ENCODE data around the gene LIFR. TPM values are rescaled to one million over a fixed set of nuclear protein-coding genes. Genes with fewer than 3 reads are reported as not detected.

The LIFR gene
- total RNA-seq, 1 donor from 2014 or later, result 7.5 TPM

DNA sequence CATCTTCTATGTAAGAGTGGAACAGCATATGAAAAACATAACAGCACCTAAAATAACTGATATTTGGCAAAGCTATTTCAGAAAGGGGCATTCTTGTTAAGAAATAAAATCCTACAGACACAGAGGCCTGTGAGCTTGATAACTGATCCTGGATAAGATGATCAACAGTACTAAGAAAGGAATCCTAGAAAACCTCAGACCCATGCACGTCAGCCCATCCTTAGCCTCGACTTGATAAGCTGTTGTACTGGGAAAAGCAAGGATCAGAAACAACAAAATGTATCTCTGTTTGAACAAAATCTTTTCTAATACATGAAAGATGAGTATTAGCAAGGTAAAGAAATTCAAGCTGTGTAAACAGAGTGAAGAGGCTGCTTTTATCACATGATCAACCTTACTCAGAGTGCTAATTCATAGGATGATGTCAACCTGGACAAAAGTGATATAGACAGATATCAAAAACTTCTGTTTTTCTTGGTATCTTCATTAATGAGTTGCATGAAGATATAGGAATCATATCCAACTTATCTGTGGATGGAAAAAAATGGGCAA, 15.2 kb downstream of the LIFR start:
- H3K4me1 Mint-ChIP-seq (ENCODE audit: low read depth), result no peaks in the 10 kb centered on the region
- no peaks in the 10 kb centered on the region for H3K36me3 Mint-ChIP-seq (ENCODE audit: low read depth)
- H3K27me3 Mint-ChIP-seq (ENCODE audit: low read depth), result no peaks in the 10 kb centered on the region
- H3K9me3 Mint-ChIP-seq (ENCODE audit: low read depth), result no peaks in the 10 kb centered on the region
- H3K27ac Mint-ChIP-seq (ENCODE audit: unreplicated experiment), result no peak overlapping the region
- H3K4me3 Mint-ChIP-seq (ENCODE audit: unreplicated experiment), result no peak overlapping the region
- TF ChIP-seq, protein P1, sequence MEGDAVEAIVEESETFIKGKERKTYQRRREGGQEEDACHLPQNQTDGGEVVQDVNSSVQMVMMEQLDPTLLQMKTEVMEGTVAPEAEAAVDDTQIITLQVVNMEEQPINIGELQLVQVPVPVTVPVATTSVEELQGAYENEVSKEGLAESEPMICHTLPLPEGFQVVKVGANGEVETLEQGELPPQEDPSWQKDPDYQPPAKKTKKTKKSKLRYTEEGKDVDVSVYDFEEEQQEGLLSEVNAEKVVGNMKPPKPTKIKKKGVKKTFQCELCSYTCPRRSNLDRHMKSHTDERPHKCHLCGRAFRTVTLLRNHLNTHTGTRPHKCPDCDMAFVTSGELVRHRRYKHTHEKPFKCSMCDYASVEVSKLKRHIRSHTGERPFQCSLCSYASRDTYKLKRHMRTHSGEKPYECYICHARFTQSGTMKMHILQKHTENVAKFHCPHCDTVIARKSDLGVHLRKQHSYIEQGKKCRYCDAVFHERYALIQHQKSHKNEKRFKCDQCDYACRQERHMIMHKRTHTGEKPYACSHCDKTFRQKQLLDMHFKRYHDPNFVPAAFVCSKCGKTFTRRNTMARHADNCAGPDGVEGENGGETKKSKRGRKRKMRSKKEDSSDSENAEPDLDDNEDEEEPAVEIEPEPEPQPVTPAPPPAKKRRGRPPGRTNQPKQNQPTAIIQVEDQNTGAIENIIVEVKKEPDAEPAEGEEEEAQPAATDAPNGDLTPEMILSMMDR (IDR thresholded peaks at IDR 0.05), result no peak
- DNase-seq (ENCODE audit: low spot score), result no peak

DNA sequence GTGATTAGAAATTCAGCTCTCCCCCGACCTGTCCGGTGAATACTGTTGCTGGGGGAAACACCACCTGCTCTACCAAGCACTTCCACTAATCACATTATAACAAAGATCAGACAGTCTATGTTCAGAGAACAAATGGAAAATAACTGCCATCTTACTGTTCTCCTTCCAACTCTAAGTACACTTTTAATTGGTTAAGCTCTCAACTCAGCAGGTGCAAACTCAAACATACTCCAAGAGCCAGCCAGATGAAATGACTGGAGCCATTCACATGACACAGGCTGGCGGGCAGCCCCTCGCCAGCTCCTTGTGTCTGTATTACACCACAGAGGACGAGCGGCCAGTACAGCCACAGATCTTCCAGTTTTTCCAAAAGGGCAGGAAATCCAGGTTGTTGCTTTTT, 16.1 kb downstream of the LIFR start:
- Mint-ChIP-seq H3K27ac (ENCODE audit: unreplicated experiment) (no peak overlapping the region), H3K36me3 (ENCODE audit: low read depth) (no peaks in the 10 kb centered on the region), H3K4me1 (ENCODE audit: low read depth) (no peaks in the 10 kb centered on the region), H3K4me3 (ENCODE audit: unreplicated experiment) (no peak overlapping the region), H3K9me3 (ENCODE audit: low read depth) (no peaks in the 10 kb centered on the region), H3K27me3 (ENCODE audit: low read depth) (no peaks in the 10 kb centered on the region)
- no peak for DNase-seq (ENCODE audit: low spot score)
- TF ChIP-seq, protein P1 (IDR thresholded peaks at IDR 0.05), result no peak

DNA sequence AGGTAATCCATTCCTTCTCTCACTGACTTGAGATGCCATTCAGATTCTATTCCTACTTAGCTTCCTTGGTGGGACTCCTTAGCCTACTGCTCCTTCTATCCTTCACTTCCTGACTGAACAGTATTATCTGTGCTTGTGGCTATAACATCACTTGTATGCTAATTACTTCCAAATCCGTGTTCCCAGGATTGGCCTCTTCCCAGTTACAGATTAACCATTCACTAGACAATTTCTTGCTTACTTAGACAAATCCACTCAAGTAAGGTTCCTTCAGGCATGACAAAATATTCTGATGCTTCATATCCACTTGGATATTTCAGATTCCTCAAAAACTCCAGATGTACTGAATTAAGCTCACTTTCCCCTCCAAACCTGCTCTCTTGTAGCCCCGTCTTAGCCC, 18.3 kb downstream of the LIFR start:
- TF ChIP-seq, protein P1 (IDR thresholded peaks at IDR 0.05), result no peak
- Mint-ChIP-seq H3K27ac (ENCODE audit: unreplicated experiment) (no peak overlapping the region), H3K27me3 (ENCODE audit: low read depth) (no peaks in the 10 kb centered on the region), H3K4me1 (ENCODE audit: low read depth) (no peaks in the 10 kb centered on the region), H3K4me3 (ENCODE audit: unreplicated experiment) (no peak overlapping the region), H3K9me3 (ENCODE audit: low read depth) (no peaks in the 10 kb centered on the region), H3K36me3 (ENCODE audit: low read depth) (no peaks in the 10 kb centered on the region)
- no peak for DNase-seq (ENCODE audit: low spot score)

DNA sequence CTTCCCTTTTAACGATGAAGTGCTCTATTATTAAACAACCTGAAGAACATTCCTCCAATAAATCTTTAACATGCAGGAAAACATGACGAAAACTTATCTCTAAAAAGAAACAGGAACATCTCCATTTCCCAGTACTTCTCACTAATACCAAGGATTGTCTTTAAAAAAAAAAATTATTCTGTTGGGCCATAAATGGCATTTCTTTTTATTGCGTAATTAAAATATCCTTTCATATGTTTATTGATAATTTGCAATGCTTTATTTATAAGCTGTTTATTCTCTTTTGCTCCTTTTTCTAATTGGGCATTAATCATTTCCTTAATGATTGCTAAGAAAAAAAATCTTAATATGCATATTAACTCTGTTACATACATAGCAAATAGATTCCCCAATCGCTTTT, 18.9 kb downstream of the LIFR start:
- TF ChIP-seq, protein P1 (IDR thresholded peaks at IDR 0.05), result no peak
- Mint-ChIP-seq H3K9me3 (ENCODE audit: low read depth) (no peaks in the 10 kb centered on the region), H3K4me3 (ENCODE audit: unreplicated experiment) (no peak overlapping the region), H3K27me3 (ENCODE audit: low read depth) (no peaks in the 10 kb centered on the region), H3K4me1 (ENCODE audit: low read depth) (no peaks in the 10 kb centered on the region), H3K27ac (ENCODE audit: unreplicated experiment) (no peak overlapping the region), H3K36me3 (ENCODE audit: low read depth) (no peaks in the 10 kb centered on the region)
- no peak for DNase-seq (ENCODE audit: low spot score)

DNA sequence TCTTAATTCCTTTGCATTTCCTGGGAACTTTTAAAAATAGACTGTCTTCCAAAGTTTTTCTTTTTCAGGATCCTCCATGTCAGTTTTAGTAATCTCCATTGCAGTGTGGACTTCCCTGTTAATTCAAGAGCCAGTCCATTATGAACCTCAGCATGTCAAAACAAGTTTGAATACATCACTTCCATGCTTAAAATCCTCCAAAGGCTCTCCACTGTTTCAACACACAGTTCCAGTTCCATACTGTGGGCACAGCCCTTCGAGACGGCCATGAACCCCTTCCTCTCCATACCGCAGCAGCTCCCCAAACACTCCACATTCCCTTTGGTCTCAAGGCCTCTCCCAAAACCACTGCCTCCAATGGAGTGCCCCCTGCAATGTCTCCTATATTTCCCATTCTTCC, 19.5 kb downstream of the LIFR start:
- H3K4me1 Mint-ChIP-seq (ENCODE audit: low read depth), result no peaks in the 10 kb centered on the region
- no peaks in the 10 kb centered on the region for H3K27me3 Mint-ChIP-seq (ENCODE audit: low read depth)
- H3K27ac Mint-ChIP-seq (ENCODE audit: unreplicated experiment), result no peak overlapping the region
- no peak for DNase-seq (ENCODE audit: low spot score)
- H3K9me3 Mint-ChIP-seq (ENCODE audit: low read depth), result peaks cover 4% of the 10 kb centered on the region
- H3K36me3 Mint-ChIP-seq (ENCODE audit: low read depth), result no peaks in the 10 kb centered on the region
- no peak overlapping the region for H3K4me3 Mint-ChIP-seq (ENCODE audit: unreplicated experiment)
- TF ChIP-seq, protein P1 (IDR thresholded peaks at IDR 0.05), result no peak

Data from chondrocyte (in vitro differentiated cells).